Measurements from ENCODE around the gene PDK2. TPM values are rescaled to one million over a fixed set of nuclear protein-coding genes. Genes with fewer than 3 reads are reported as not detected.

The PDK2 gene
- total and polyA plus RNA-seq, 9 of the 15 experiments (the other 6 are each of a cell fraction or from before 2014, with no cell fraction given): 0.03 to 2.5 (median 1.4) TPM

- TF ChIP-seq, protein P1, sequence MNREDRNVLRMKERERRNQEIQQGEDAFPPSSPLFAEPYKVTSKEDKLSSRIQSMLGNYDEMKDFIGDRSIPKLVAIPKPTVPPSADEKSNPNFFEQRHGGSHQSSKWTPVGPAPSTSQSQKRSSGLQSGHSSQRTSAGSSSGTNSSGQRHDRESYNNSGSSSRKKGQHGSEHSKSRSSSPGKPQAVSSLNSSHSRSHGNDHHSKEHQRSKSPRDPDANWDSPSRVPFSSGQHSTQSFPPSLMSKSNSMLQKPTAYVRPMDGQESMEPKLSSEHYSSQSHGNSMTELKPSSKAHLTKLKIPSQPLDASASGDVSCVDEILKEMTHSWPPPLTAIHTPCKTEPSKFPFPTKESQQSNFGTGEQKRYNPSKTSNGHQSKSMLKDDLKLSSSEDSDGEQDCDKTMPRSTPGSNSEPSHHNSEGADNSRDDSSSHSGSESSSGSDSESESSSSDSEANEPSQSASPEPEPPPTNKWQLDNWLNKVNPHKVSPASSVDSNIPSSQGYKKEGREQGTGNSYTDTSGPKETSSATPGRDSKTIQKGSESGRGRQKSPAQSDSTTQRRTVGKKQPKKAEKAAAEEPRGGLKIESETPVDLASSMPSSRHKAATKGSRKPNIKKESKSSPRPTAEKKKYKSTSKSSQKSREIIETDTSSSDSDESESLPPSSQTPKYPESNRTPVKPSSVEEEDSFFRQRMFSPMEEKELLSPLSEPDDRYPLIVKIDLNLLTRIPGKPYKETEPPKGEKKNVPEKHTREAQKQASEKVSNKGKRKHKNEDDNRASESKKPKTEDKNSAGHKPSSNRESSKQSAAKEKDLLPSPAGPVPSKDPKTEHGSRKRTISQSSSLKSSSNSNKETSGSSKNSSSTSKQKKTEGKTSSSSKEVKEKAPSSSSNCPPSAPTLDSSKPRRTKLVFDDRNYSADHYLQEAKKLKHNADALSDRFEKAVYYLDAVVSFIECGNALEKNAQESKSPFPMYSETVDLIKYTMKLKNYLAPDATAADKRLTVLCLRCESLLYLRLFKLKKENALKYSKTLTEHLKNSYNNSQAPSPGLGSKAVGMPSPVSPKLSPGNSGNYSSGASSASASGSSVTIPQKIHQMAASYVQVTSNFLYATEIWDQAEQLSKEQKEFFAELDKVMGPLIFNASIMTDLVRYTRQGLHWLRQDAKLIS (CRISPR knock-in tag; IDR thresholded peaks at IDR 0.05): 0 out of 2 replicates have a peak, but pooled peaks have one; percentile 49
- TF ChIP-seq NR2C2 (CRISPR knock-in tag; IDR thresholded peaks at IDR 0.05) (no peak), NR2C2 (tag; IDR thresholded peaks at IDR 0.05) (no peak), MITF (IDR thresholded peaks at IDR 0.05) (no peak), ZNF511 (CRISPR knock-in tag; IDR thresholded peaks at IDR 0.05) (0 out of 2 replicates have a peak, but pooled peaks have one; percentile 12), CBX1 (IDR thresholded peaks at IDR 0.05; ENCODE audit: low read depth) (no peak), ZNF699 (CRISPR knock-in tag; IDR thresholded peaks at IDR 0.05; ENCODE audit: insufficient replicate concordance) (no peak), MAFF (IDR thresholded peaks at IDR 0.05; ENCODE audit: low read length) (no peak), CEBPB (tag; IDR thresholded peaks at IDR 0.05) (no peak), OTX1 (CRISPR knock-in tag; IDR thresholded peaks at IDR 0.05) (no peak), SMAD1 (IDR thresholded peaks at IDR 0.05; ENCODE audit: low read depth, low read length, partially characterized antibody) (no peak), LCOR (CRISPR knock-in tag; IDR thresholded peaks at IDR 0.05) (peak; percentile 65; the same call in 1 of the 2 replicates), KDM5B (IDR thresholded peaks at IDR 0.05; ENCODE audit: insufficient replicate concordance, low read depth, low read length) (no peak), IRF2 (CRISPR knock-in tag; IDR thresholded peaks at IDR 0.05) (no peak), ZNF696 (CRISPR knock-in tag; conservative IDR thresholded peaks at IDR 0.05) (no peak), ZNF347 (CRISPR knock-in tag; IDR thresholded peaks at IDR 0.05; ENCODE audit: low read depth) (no peak), STAG1 (CRISPR knock-in tag; IDR thresholded peaks at IDR 0.05; ENCODE audit: borderline replicate concordance) (no peak)
- TF ChIP-seq, protein P2, sequence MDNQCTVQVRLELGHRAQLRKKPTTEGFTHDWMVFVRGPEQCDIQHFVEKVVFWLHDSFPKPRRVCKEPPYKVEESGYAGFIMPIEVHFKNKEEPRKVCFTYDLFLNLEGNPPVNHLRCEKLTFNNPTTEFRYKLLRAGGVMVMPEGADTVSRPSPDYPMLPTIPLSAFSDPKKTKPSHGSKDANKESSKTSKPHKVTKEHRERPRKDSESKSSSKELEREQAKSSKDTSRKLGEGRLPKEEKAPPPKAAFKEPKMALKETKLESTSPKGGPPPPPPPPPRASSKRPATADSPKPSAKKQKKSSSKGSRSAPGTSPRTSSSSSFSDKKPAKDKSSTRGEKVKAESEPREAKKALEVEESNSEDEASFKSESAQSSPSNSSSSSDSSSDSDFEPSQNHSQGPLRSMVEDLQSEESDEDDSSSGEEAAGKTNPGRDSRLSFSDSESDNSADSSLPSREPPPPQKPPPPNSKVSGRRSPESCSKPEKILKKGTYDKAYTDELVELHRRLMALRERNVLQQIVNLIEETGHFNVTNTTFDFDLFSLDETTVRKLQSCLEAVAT (IDR thresholded peaks at IDR 0.05): peak in 1 of 2 experiments; percentile 10; a peak in 1 of 4 replicates
These were observed 55.3 kb downstream of the PDK2 start, which contains the start of gene PPP1R9B (continued) for GRCh38 chr17:50150354-50151040.

All from K562 (cell line).